ENCODE results near the gene MRPL20. TPM values are rescaled to one million over a fixed set of nuclear protein-coding genes. Genes with fewer than 3 reads are reported as not detected.

MRPL20 gene
- polyA plus RNA-seq, 3 donors, result 84.3 to 186 (median 156) TPM

GRCh38 chr1:1361982-1362423 is 45.1 kb downstream of the MRPL20 start:
- intact Hi-C loops (cut with micrococcal nuclease), result no loop called here
- H3K4me1 ChIP-seq (ENCODE audit: control insufficient read depth in 1 of 2, insufficient read depth in 2 of 2, low read length in 2 of 2), result no peaks in the 10 kb centered on the region
- Mint-ChIP-seq H3K9me3 (peaks cover 0 to 5% (median 2%) of the 10 kb centered on the region in 7 donors), H3K27me3 (ENCODE audit: low read depth in 3 of 3) (peaks cover 55 to 71% (median 58%) of the 10 kb centered on the region in 3 donors), H3K27ac (no peak overlapping the region), H3K36me3 (no peaks in the 10 kb centered on the region), H3K4me1 (peaks cover 5% of the 10 kb centered on the region), H3K4me3 (peak overlapping the region in 1 of 2 donors; percentile 37)
- no peak overlapping the region for H3K4me3 ChIP-seq (replicated peaks in 1 of 3; ENCODE audit: low read depth in 2 of 3, low read length in 3 of 3)
- H3K9ac ChIP-seq (ENCODE audit: insufficient read depth, low read length, poor library complexity, severe bottlenecking), result no peak overlapping the region
- 32% methylated on average over 9 of the region's 13 CpGs for WGBS (ENCODE audit: insufficient coverage)
- H3K79me2 ChIP-seq (ENCODE audit: insufficient read depth, low read length), result no peaks in the 10 kb centered on the region
- peaks cover 0 to 51% of the 10 kb centered on the region in 2 donors for H3K27me3 ChIP-seq (ENCODE audit: control insufficient read depth in 2 of 2, insufficient read depth in 2 of 2, low read length in 2 of 2)
- no peak overlapping the region for H2AFZ ChIP-seq (ENCODE audit: insufficient read depth, low read depth, low read length, poor library complexity, severe bottlenecking)
- TF ChIP-seq, protein P1, sequence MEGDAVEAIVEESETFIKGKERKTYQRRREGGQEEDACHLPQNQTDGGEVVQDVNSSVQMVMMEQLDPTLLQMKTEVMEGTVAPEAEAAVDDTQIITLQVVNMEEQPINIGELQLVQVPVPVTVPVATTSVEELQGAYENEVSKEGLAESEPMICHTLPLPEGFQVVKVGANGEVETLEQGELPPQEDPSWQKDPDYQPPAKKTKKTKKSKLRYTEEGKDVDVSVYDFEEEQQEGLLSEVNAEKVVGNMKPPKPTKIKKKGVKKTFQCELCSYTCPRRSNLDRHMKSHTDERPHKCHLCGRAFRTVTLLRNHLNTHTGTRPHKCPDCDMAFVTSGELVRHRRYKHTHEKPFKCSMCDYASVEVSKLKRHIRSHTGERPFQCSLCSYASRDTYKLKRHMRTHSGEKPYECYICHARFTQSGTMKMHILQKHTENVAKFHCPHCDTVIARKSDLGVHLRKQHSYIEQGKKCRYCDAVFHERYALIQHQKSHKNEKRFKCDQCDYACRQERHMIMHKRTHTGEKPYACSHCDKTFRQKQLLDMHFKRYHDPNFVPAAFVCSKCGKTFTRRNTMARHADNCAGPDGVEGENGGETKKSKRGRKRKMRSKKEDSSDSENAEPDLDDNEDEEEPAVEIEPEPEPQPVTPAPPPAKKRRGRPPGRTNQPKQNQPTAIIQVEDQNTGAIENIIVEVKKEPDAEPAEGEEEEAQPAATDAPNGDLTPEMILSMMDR (IDR thresholded peaks at IDR 0.05), result no peak
- no peak for DNase-seq
- peaks cover 0 to 12% of the 10 kb centered on the region in 2 donors for H3K9me3 ChIP-seq (replicated peaks in 1 of 2; ENCODE audit: control insufficient read depth in 1 of 2, insufficient read depth in 1 of 2, low read length in 2 of 2)
- no peaks in the 10 kb centered on the region for H3K36me3 ChIP-seq (replicated peaks in 1 of 2; ENCODE audit: control insufficient read depth in 1 of 2, insufficient read depth in 2 of 2, low read length in 2 of 2)
- no peak overlapping the region for H3K27ac ChIP-seq (ENCODE audit: low read depth in 1 of 2, low read length in 2 of 2)
- H4K20me1 ChIP-seq (ENCODE audit: insufficient read depth, low read length), result no peaks in the 10 kb centered on the region
- no peak overlapping the region for H3K4me2 ChIP-seq (replicated peaks; ENCODE audit: extremely low read depth, low read length, poor library complexity, severe bottlenecking)

DNA sequence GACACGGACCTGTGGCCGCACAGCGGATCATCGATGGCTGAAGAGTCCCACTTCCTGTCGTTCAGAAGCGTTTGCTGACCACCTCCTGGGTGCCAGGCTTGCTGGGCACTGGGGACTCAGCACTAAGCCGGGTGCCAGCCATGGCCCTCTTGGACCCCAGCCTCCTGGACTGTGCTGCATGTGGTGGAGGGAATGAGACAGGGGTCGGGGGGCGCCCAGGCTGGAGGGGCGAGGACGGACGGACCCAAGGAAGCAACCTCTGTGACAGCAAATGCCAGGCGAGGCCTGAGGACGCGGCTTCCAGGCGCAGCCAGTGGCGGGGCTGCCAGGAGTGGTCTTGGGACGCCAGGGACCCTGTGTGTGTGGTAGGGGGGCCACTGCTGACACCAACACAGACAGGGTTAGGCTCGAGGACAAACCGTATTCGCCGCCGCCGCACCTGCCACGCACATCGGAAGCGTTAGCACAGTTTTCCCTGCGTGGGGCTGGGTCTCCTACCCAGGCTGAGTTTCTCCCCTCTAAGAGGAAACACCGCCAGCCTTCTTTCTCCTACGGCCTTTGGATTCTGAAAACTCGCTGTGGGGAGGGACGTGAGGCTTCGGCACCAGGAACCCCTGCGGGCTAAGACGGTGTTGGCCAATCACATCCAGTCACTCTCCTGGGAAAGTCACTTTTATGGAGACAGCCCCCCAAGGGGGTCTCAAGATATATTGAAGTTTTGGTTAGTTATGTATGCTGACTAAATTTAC is 45.7 kb downstream of the MRPL20 start:
- Histone ChIP-seq H2AFZ (ENCODE audit: insufficient read depth, low read depth, low read length, poor library complexity, severe bottlenecking) (no peak overlapping the region), H3K4me2 (replicated peaks; ENCODE audit: extremely low read depth, low read length, poor library complexity, severe bottlenecking) (no peak overlapping the region), H3K9ac (ENCODE audit: insufficient read depth, low read length, poor library complexity, severe bottlenecking) (no peak overlapping the region), H3K27me3 (ENCODE audit: control insufficient read depth in 2 of 2, insufficient read depth in 2 of 2, low read length in 2 of 2) (peaks cover 0 to 56% of the 10 kb centered on the region in 2 donors), H3K4me3 (replicated peaks in 1 of 3; ENCODE audit: low read depth in 2 of 3, low read length in 3 of 3) (no peak overlapping the region), H3K4me1 (ENCODE audit: control insufficient read depth in 1 of 2, insufficient read depth in 2 of 2, low read length in 2 of 2) (no peaks in the 10 kb centered on the region), H3K9me3 (replicated peaks in 1 of 2; ENCODE audit: control insufficient read depth in 1 of 2, insufficient read depth in 1 of 2, low read length in 2 of 2) (peaks cover 0 to 6% of the 10 kb centered on the region in 2 donors), H4K20me1 (ENCODE audit: insufficient read depth, low read length) (no peaks in the 10 kb centered on the region), H3K79me2 (ENCODE audit: insufficient read depth, low read length) (no peaks in the 10 kb centered on the region), H3K36me3 (replicated peaks in 1 of 2; ENCODE audit: control insufficient read depth in 1 of 2, insufficient read depth in 2 of 2, low read length in 2 of 2) (no peaks in the 10 kb centered on the region), H3K27ac (ENCODE audit: low read depth in 1 of 2, low read length in 2 of 2) (no peak overlapping the region)
- DNase-seq, result no peak
- TF ChIP-seq, protein P1 (IDR thresholded peaks at IDR 0.05), result no peak
- no peaks in the 10 kb centered on the region for H3K36me3 Mint-ChIP-seq
- intact Hi-C loops (cut with micrococcal nuclease), result no loop called here
- peaks cover 5% of the 10 kb centered on the region for H3K4me1 Mint-ChIP-seq
- H3K9me3 Mint-ChIP-seq, result peaks cover 0 to 5% (median 2%) of the 10 kb centered on the region in 7 donors
- peaks cover 55 to 77% (median 58%) of the 10 kb centered on the region in 3 donors for H3K27me3 Mint-ChIP-seq (ENCODE audit: low read depth in 3 of 3)
- no peak overlapping the region for H3K27ac Mint-ChIP-seq
- 75% methylated on average over 25 of the region's 35 CpGs for WGBS (ENCODE audit: insufficient coverage)
- peak overlapping the region in 1 of 2 donors; percentile 54 for H3K4me3 Mint-ChIP-seq

Measured in CD14-positive monocyte (primary cell).